Coronary artery (tissue), 2 donors: ENCODE data around the gene NKAIN2.

Experiments used
- DNase-seq: peaks from one replicate; pipeline ENCODE4 v3.0.0-alpha.2; 2017; ENCODE audit warnings: low spot score
- H3K27ac ChIP-seq, 2 donors: fragments of 200-600 bp; sonication (generic); one replicate each; pipeline ENCODE4 v1.5.1; 2016 to 2019
- H3K4me3 ChIP-seq: fragments of 200-600 bp; sonication (generic); 2 replicates; pipeline ENCODE4 v1.5.1; 2016; ENCODE audit warnings: mild to moderate bottlenecking, moderate library complexity
- CTCF ChIP-seq: fragments of 200-600 bp; sonication (generic); IDR thresholded peaks from one replicate; pipeline ENCODE4 v1.5.1; 2019; ENCODE audit warnings: antibody characterized with exemption

The NKAIN2 gene

GRCh38 chr6:124819346-124819745, 1015.7 kb downstream of the NKAIN2 start:
- H3K27ac ChIP-seq = no peak overlapping the region
- no peak for TF ChIP-seq CTCF
- no peak overlapping the region for H3K4me3 ChIP-seq
- no peak for DNase-seq

GRCh38 chr6:124822204-124822613, 1018.5 kb downstream of the NKAIN2 start:
- Histone ChIP-seq H3K4me3 (no peak overlapping the region), H3K27ac (no peak overlapping the region)
- DNase-seq = no peak
- no peak for TF ChIP-seq CTCF

DNA sequence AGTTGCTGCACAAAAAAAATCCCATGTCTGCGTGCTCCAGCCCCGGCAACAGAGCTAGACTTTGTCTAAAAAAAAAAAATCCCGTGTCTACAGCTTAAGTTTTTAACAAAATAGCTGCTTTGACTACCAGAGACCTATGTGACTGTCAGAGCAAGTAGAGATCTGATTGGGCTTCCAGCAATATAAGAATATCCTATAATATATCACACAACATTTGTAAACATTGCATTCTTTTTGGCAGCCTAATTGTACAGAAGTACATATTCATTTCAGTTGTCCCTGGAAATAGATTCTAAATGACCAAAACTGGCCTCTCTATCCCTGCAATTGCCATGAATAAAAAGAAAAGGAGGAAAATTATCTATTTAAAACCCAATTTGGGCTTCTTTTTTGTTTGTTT, 1019.1 kb downstream of the NKAIN2 start:
- DNase-seq = no peak
- H3K4me3 ChIP-seq = no peak overlapping the region
- no peak overlapping the region for H3K27ac ChIP-seq
- TF ChIP-seq CTCF = no peak

GRCh38 chr6:124823240-124824111, 1019.8 kb downstream of the NKAIN2 start:
- TF ChIP-seq CTCF = no peak
- Histone ChIP-seq H3K27ac (no peak overlapping the region), H3K4me3 (no peak overlapping the region)
- no peak for DNase-seq

GRCh38 chr6:124825564-124825963, 1021.9 kb downstream of the NKAIN2 start:
- TF ChIP-seq CTCF = no peak
- Histone ChIP-seq H3K4me3 (no peak overlapping the region), H3K27ac (no peak overlapping the region)
- no peak for DNase-seq

DNA sequence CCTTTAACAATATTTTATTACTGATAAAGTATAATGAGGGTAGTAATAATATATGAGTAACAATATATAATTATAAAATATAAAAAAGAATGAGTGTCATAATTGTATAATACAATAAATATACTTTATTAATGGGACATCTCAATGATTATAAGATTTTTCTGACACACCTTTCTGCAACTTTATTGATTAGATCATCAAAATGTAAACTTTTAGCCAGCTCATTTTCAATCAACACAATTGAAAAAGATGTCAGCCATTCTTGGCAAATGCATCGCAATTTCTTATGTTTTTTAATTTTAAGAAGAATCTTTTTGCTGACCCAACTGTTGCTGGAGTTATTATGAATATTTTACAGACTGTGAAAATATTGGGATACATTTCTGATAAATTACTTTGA, 1026.2 kb downstream of the NKAIN2 start:
- TF ChIP-seq CTCF = no peak
- H3K27ac ChIP-seq = no peak overlapping the region
- no peak for DNase-seq
- H3K4me3 ChIP-seq = no peak overlapping the region

GRCh38 chr6:124830506-124830905, 1026.8 kb downstream of the NKAIN2 start:
- no peak overlapping the region for H3K4me3 ChIP-seq
- DNase-seq = no peak
- no peak for TF ChIP-seq CTCF
- no peak overlapping the region for H3K27ac ChIP-seq
